ENCODE measurements around the gene ZNF580. TPM values are rescaled to one million over a fixed set of nuclear protein-coding genes. Genes with fewer than 3 reads are reported as not detected.

The ZNF580 gene
- total and polyA plus RNA-seq, 11 donors: 8.2 to 41.5 (median 21.1) TPM

DNA sequence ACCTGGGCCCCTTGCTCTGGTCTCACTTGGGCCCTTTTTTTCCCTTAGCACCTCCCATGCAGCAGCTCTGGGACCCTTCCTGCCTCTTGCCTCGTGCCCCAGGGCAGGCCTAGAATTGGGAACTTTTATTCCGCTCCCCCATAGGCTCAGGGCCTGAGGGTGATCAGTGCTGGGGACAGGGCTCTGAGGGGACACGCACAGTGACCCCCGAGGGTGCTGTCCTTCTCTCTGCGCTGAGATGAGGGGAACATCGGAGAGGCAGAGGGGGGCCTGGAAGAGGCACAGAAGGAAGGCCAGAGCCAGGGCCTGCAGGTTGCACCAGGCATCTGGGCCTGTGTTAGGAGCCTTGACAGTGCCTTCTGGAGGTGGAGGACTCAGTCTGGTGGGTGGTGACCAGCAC is 45.0 kb downstream of the ZNF580 start:
- intact Hi-C loops (cut with DNase I): no loop called here

DNA sequence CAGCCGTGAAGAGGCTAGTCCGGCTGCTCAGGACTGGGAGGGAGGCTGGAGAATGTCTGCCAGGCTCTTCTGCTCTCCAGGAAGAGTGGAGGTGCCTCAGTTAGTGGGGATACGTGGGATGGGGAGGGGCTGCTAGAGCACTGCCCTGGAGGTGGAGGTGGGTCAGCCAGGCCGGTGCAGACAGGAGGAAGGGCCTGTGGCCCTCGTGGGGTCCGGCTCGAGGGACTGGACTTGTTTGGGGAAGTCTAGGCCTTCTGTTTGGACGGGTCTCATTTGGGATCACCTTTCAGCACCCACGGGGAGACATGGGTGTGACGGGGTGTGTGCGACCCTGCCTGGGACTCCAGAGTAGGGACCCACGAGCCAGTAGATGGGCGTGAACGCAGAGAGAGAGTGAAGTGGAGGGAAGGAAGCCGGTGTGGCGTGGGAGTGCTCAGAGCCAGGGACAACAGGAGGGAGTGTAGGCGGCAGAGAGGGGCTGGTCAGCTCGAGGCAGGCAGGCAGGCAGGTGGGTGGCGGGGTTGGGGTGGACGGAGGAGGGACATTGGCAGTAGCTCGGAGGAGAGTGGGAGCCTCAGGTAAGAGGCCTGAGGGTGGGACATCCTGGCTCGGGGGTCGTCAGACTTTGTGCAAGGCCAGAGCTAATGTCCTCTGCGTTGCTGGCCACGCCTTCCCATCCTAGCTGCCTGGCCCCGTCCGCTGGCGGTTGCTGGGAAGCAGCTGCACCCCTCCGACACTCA is 45.7 kb downstream of the ZNF580 start:
- DNase-seq (peak in 3 of 5 donors; percentile 21 to 39 (median 23)), ATAC-seq (no peak)
- peaks cover 5 to 95% (median 82%) of the 10 kb centered on the region in 9 donors for H3K36me3 ChIP-seq
- 86 to 89% (median 87%) methylated on average over 29 of the region's 29 CpGs for WGBS, 4 donors
- no peak for TF ChIP-seq CTCF (IDR thresholded peaks at IDR 0.05)
- TF ChIP-seq POLR2A (IDR thresholded peaks at IDR 0.05): no peak
- no peaks in the 10 kb centered on the region for H3K9me3 ChIP-seq
- no peak overlapping the region for H3K4me3 ChIP-seq
- intact Hi-C loops (cut with DNase I): no loop called here
- H3K27me3 ChIP-seq: no peaks in the 10 kb centered on the region
- H3K27ac ChIP-seq: no peak overlapping the region
- peaks cover 0 to 25% (median 0%) of the 10 kb centered on the region in 12 donors for H3K4me1 ChIP-seq

More for the DNA sequence above, 45.0 kb downstream of the ZNF580 start:
- DNase-seq (peak in 1 of 5 donors; percentile 7), ATAC-seq (no peak)
- no peak overlapping the region for H3K4me3 ChIP-seq
- H3K4me1 ChIP-seq: peaks cover 0 to 26% (median 0%) of the 10 kb centered on the region in 12 donors
- no peaks in the 10 kb centered on the region for H3K27me3 ChIP-seq
- H3K36me3 ChIP-seq: peaks cover 5 to 97% (median 83%) of the 10 kb centered on the region in 9 donors
- H3K9me3 ChIP-seq: no peaks in the 10 kb centered on the region
- WGBS, 4 donors: 90 to 98% (median 95%) methylated on average over 6 of the region's 6 CpGs
- TF ChIP-seq CTCF (IDR thresholded peaks at IDR 0.05) (no peak), POLR2A (IDR thresholded peaks at IDR 0.05) (no peak)
- H3K27ac ChIP-seq: no peak overlapping the region

DNA sequence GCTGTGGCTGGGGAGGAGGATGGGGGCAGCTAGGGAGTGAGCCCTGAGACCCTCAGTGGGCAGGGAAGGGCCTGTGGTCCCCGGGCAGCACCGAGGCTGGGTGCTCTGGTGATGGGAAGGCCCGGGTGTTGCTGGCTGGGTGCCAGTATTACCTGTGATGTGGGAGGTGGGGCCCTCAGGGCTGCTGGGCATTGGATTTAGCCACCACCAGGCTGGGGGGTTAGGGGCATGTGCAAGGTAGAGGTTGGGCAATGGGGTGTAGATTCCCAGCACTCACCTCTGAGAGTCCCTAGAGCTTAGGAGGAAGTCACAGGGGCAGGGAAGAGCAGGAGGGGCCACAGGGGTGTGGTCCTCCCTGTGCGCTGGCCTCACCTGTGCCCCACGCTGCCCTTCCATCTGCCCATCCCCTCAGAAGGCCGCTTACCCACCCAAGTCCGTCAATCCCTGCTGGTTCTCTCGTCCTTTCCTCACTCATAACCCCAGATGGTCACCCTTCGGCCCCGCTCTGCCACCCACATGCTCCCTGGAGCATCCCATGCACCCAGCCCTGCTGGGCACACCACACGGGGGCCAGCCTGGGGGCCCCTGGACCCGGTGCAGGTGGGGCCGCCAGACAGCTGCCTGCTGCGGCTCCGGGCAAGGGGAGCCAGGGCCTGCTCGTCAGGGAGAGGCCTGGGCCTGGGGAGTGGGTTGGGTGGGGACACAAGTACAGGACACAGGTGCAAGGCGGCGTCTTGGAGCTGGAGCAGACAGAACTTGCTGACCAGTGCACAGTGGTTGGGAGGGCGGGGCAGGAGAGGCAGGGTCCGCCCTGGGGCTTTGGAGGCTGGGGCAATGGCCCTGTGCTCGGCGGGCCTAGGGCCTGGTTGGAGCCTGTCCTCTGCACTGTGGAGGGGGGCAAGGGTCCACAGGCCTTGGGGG is 46.7 kb downstream of the ZNF580 start:
- Histone ChIP-seq H3K9me3 (no peaks in the 10 kb centered on the region), H3K27ac (no peak overlapping the region), H3K4me1 (peaks cover 0 to 25% (median 0%) of the 10 kb centered on the region in 12 donors), H3K4me3 (no peak overlapping the region), H3K36me3 (peaks cover 5 to 95% (median 82%) of the 10 kb centered on the region in 9 donors), H3K27me3 (no peaks in the 10 kb centered on the region)
- TF ChIP-seq POLR2A (IDR thresholded peaks at IDR 0.05) (no peak), CTCF (IDR thresholded peaks at IDR 0.05) (no peak)
- DNase-seq (peak in 3 of 5 donors; percentile 16 to 29 (median 20)), ATAC-seq (no peak)
- intact Hi-C loops (cut with DNase I): no loop called here
- WGBS, 4 donors: 90 to 93% (median 92%) methylated on average over 22 of the region's 22 CpGs

Measured in heart left ventricle (tissue), 16 donors.